Pancreas (tissue), 10 donors: ENCODE results near the gene CHMP4A. TPM values are rescaled to one million over a fixed set of nuclear protein-coding genes. Genes with fewer than 3 reads are reported as not detected.
A peak's percentile ranks its signal among the peaks of the same experiment; 100 is the strongest.

Source experiments
- ATAC-seq, 4 donors: fragments of 200-7000 bp; cut with Tn5 transposase; one replicate each; pipeline versions ENCODE4 v1.8.0 to v1.9.1; 2020; ENCODE audit warnings: mild to moderate bottlenecking in 4 of 4, moderate library complexity in 4 of 4
- DNase-seq, 6 donors: peaks; one replicate each; pipeline ENCODE4 v3.0.0-alpha.2; 2020
- FAIRE-seq: peaks from 2 replicates; lab custom pipeline; 2012; peaks lifted over from hg19 to GRCh38; lab: Jason Lieb, UNC
- H3K27ac ChIP-seq, 4 donors: fragments of 200-600 bp; sonication (generic); 1 replicate in 3 of 4; 2 replicates in 1 of 4; pipeline versions ENCODE4 v1.5.0 to v1.8.0; 2020
- H3K27me3 ChIP-seq, 4 donors: fragments of 200-600 bp; one replicate each; pipeline ENCODE4 v1.8.0; 2021
- H3K36me3 ChIP-seq, 3 donors: fragments of 200-600 bp; sonication (generic) in 1 of 3; one replicate each; pipeline versions ENCODE4 v1.5.0 to v1.8.0; 2020 to 2021
- H3K4me1 ChIP-seq, 3 donors: fragments of 200-600 bp; one replicate each; pipeline ENCODE4 v1.8.0; 2021
- H3K4me3 ChIP-seq, 4 donors: fragments of 200-600 bp; sonication (generic) in 2 of 4; one replicate each; pipeline versions ENCODE4 v1.5.0 to v1.8.0; 2020 to 2021
- H3K9me3 ChIP-seq, 4 donors: fragments of 200-600 bp; one replicate each; pipeline ENCODE4 v1.8.0; 2021
- WGBS, 2 donors: extraction: QIAGEN DNeasy Blood & Tissue Kit; methylation state at CpG; one replicate each; pipeline ENCODE4 v1.1.7; 2013; 5-methylcytosine and 5-hydroxymethylcytosine counted together
- intact Hi-C, 3 donors: fragments of 100-400 bp; cut with DNase I; formaldehyde crosslinking; loops; one replicate each; pipeline versions ENCODE4 v1.11.1 to v1.14.2; 2022
- polyA plus RNA-seq, 2 donors: library from polyadenylated mRNA; stranded (reverse); fragments of 200-250 nt; gene quantifications; one replicate each; pipeline ENCODE4 v1.2.3, GENCODE V29; 2013
- total RNA-seq, 6 donors: library from RNA; stranded (reverse); fragmentation: NEBNext Ultra II Directional in 4 of 6; extraction: Animal tissue kit (Norgen Biotek cat#: 25700) in 4 of 6; gene quantifications; one replicate each; pipeline versions ENCODE4 v1.2.1 to v1.2.4, GENCODE V29; 2021 to 2023
- TF ChIP-seq, protein P1 (sequence below), 4 donors: fragments of 200-600 bp; sonication (generic) in 3 of 4; IDR thresholded peaks; one replicate each; pipeline versions ENCODE4 v1.5.0 to v1.8.0; 2021; ENCODE audit warnings: antibody characterized with exemption in 4 of 4
- donor health status: healthy with polysubstance abuse.
- donor health status: DM: no; HTN: no; CAD: no; lungs with moderate emphysema.
- donor health status: DM: no; HTN: no; CAD: no.
- donor health status: control.
- donor health status: control.
- donor health status: Bipolar disorder and iron deficiency.
- donor health status: DM: yes; HTN: yes; CAD: no.
- donor health status: DM: no; HTN: no; CAD: no.
- donor health status: DM: no; HTN: no; CAD: no.
- donor health status: DM: yes; HTN: yes; CAD: no.

Gene CHMP4A
- total and polyA plus RNA-seq, 8 donors: 16.3 to 79.9 (median 23.5) TPM

DNA sequence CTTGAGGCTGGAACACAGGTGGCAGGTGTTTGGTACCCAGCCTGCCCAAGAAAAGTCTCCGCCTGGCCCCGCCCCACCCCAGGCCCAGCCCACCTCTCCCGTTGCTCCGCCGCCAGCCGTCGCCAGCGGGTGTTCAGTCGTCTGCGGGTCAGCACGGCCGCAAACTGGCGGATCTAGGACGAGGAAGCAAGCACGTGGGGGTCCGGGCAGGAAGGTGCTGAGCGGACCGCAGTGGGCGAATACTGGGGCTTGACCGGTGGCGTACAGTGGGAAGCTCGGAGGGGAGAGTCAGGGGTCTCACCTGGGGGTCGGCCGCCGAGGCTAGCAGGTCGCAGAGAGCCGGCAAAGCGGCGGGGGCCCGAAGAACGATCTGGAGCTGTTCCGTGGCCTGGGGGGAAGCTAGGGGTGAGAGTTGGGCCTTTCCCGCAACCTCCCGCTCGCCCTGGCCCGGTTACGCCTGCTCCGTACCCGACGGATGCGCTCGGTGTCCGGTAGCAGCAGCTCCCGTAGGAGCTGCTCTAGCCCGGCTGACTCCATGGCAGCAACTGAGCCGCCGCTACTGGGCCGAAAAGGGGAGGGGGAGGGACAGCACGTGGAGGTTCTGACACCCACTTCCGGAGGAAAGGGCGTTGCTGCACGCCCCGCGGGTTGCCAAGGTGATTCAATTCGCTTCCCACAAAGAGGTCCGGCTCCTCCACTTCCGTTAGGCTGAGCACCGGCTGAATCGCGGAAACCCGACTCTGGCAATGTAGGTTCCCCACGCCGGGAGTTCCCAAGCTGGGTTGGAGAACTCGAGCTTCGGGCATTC, 24.8 kb downstream of the CHMP4A start, which contains the start of gene IPO4:
IPO4 (minus strand) TSS at position 566 of the 808 bp plus-strand sequence; CDS start at position 537, 29 bp downstream.
- FAIRE-seq: no peak
- Histone ChIP-seq H3K27ac (peak within 1 kb of the TSS; percentile 26 to 80 (median 66)), H3K27me3 (no peaks in the 10 kb centered on the region), H3K4me1 (peaks cover 0 to 11% (median 9%) of the 10 kb centered on the region in 3 donors), H3K4me3 (peak within 1 kb of the TSS; percentile 48 to 89 (median 64)), H3K9me3 (no peaks in the 10 kb centered on the region), H3K36me3 (peaks cover 3 to 31% (median 22%) of the 10 kb centered on the region in 3 donors)
- intact Hi-C loops: no loop called here
- peak; percentile 88 to 98 (median 96) for DNase-seq
- peak; percentile 95 to 98 (median 96) for ATAC-seq
- 0% methylated on average over 58 to 65 of the region's 65 CpGs for WGBS, 2 donors
- TF ChIP-seq, protein P1, sequence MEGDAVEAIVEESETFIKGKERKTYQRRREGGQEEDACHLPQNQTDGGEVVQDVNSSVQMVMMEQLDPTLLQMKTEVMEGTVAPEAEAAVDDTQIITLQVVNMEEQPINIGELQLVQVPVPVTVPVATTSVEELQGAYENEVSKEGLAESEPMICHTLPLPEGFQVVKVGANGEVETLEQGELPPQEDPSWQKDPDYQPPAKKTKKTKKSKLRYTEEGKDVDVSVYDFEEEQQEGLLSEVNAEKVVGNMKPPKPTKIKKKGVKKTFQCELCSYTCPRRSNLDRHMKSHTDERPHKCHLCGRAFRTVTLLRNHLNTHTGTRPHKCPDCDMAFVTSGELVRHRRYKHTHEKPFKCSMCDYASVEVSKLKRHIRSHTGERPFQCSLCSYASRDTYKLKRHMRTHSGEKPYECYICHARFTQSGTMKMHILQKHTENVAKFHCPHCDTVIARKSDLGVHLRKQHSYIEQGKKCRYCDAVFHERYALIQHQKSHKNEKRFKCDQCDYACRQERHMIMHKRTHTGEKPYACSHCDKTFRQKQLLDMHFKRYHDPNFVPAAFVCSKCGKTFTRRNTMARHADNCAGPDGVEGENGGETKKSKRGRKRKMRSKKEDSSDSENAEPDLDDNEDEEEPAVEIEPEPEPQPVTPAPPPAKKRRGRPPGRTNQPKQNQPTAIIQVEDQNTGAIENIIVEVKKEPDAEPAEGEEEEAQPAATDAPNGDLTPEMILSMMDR (IDR thresholded peaks at IDR 0.05): no peak

DNA sequence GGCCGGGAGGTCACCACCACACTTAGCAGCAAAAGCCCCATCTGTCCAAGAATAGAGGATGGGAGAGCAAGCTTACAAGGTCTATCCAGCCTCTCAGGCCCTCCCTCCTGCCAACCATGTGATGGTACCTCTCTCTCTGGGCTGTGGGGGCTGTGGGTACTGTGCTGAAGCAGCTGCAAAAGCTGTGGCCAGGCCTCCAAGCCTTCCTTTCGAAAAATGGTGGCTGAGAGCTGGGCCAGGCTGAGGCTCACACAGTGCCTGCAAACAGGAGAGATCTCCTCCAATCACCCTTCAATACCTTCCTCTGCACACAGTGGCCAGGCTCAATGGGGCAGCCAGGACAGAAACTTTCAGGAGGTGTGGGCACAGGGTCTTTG, 25.8 kb downstream of the CHMP4A start:
- DNase-seq: peak in 1 of 6 donors; percentile 51
- Histone ChIP-seq H3K9me3 (no peaks in the 10 kb centered on the region), H3K27me3 (no peaks in the 10 kb centered on the region), H3K27ac (peak overlapping the region in 1 of 4 donors; percentile 62), H3K4me1 (peaks cover 0 to 11% (median 9%) of the 10 kb centered on the region in 3 donors), H3K36me3 (peaks cover 3 to 36% (median 26%) of the 10 kb centered on the region in 3 donors), H3K4me3 (peak overlapping the region in 2 of 4 donors; percentile 56 to 71)
- ATAC-seq: no peak
- WGBS, 2 donors: 68 to 74% methylated on average over 2 of the region's 2 CpGs
- intact Hi-C loops: no loop called here
- TF ChIP-seq, protein P1 (IDR thresholded peaks at IDR 0.05): no peak
- no peak for FAIRE-seq

DNA sequence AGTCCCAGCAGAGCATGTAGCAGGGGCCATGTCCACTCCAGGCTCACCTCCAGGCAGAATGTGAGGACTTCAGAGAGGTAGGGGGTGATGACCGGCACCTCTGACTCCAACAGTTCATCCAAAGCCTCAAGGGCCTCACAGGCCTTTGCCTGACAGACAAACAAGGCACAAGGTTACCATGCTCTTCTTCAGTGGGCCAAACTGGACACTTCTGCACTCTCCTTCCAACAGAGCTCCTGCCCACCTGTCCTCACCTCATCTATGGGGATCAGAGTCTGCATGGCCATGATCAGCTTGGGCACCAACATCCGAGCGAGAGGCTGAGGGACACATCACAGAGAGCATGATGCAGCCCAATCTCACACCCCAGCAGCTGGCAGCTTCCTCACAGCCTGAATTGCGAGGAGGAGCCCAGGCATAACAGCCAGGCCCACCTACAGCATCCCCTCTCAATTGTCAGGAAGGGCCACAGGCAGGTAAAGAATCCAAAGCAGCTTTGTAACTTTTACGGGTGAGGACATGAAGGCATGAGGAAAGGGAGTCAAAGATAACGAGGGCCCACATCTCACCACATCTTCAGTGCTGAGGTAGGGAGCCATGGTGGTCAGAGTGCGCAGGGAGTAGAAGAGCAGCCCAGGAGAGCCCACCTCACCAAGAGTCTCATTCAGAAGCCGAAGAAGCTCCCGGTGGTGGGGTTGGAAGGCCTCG, 26.3 kb downstream of the CHMP4A start:
- no peaks in the 10 kb centered on the region for H3K27me3 ChIP-seq
- H3K4me1 ChIP-seq: peaks cover 0 to 11% (median 9%) of the 10 kb centered on the region in 3 donors
- DNase-seq (peak in 1 of 6 donors; percentile 24), ATAC-seq (no peak), FAIRE-seq (no peak)
- TF ChIP-seq, protein P1 (IDR thresholded peaks at IDR 0.05): no peak
- intact Hi-C loops: no loop called here
- 81 to 89% methylated on average over 10 of the region's 10 CpGs for WGBS, 2 donors
- H3K27ac ChIP-seq: no peak overlapping the region
- no peak overlapping the region for H3K4me3 ChIP-seq
- H3K9me3 ChIP-seq: no peaks in the 10 kb centered on the region
- peaks cover 3 to 37% (median 26%) of the 10 kb centered on the region in 3 donors for H3K36me3 ChIP-seq

DNA sequence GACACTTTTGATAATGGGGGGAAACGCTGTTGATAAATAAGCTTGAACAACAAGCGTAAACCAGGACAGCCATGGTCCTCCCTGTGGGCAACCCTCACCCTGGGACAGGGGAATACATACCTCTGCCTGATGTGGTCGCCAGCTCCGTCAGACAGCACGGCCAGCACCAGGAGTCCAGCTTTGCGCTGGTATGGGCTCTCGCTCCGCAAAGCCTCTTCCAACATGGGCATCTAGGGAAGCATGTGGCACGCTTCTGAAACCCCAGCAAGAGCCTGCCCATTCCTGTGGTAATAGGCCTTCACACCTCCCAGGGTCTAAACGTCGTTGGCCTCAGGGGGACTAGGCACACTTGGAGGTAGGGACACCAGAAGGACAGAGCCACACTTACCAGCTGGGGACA, 27.5 kb downstream of the CHMP4A start:
- ATAC-seq: no peak
- peak in 1 of 6 donors; percentile 43 for DNase-seq
- TF ChIP-seq, protein P1 (IDR thresholded peaks at IDR 0.05): no peak
- no peak for FAIRE-seq
- H3K4me1 ChIP-seq: peaks cover 0 to 11% (median 9%) of the 10 kb centered on the region in 3 donors
- peaks cover 3 to 47% (median 27%) of the 10 kb centered on the region in 3 donors for H3K36me3 ChIP-seq
- WGBS, 2 donors: 86 to 92% methylated on average over 11 of the region's 11 CpGs
- no peaks in the 10 kb centered on the region for H3K9me3 ChIP-seq
- intact Hi-C loops: no loop called here
- H3K27me3 ChIP-seq: no peaks in the 10 kb centered on the region
- no peak overlapping the region for H3K27ac ChIP-seq
- no peak overlapping the region for H3K4me3 ChIP-seq
